Sigmoid colon (tissue), 4 donors: ENCODE measurements around the gene IMPA2.

Source experiments
- CTCF ChIP-seq, 4 experiments: fragments of 450-650 bp in 3 of 4; fragments of 200-600 bp in 1 of 4; IDR thresholded peaks; one replicate each; pipeline ENCODE4 v1.5.1; 2016 to 2019; ENCODE audit warnings: antibody characterized with exemption in 4 of 4, mild to moderate bottlenecking in 3 of 4, moderate library complexity in 2 of 4
- EP300 ChIP-seq, 4 donors: sonication (generic); formaldehyde crosslinking; IDR thresholded peaks; one replicate each; pipeline ENCODE4 v1.6.1; 2017; ENCODE audit warnings: antibody characterized with exemption in 4 of 4
- POLR2A ChIP-seq, 2 donors: fragments of 450-650 bp; IDR thresholded peaks; one replicate each; pipeline ENCODE4 v1.6.1; 2016; ENCODE audit warnings: antibody characterized with exemption in 2 of 2, mild to moderate bottlenecking in 2 of 2, moderate library complexity in 2 of 2

- no peak for TF ChIP-seq POLR2A (IDR thresholded peaks at IDR 0.05)
- TF ChIP-seq CTCF (IDR thresholded peaks at IDR 0.05) = no peak
- TF ChIP-seq EP300 (IDR thresholded peaks at IDR 0.05) = no peak
Measured at GRCh38 chr18:12061685-12062084, 80.4 kb downstream of the IMPA2 start.
